Keratinocyte (primary cell): Measurements from ENCODE around the gene KIF11.

Source experiments
- CTCF ChIP-seq, 3 experiments: IDR thresholded peaks in 1 of 3; conservative IDR thresholded peaks in 1 of 3; optimal IDR thresholded peaks in 1 of 3; 2 replicates in 2 of 3; 3 replicates in 1 of 3; pipeline versions ENCODE3 to v1.5.1; 2011; ENCODE audit warnings: low read length in 3 of 3, mild to moderate bottlenecking in 3 of 3, moderate library complexity in 2 of 3, control low read depth in 1 of 3, inconsistent platforms in 1 of 3; ENCODE audit not compliant: insufficient read depth in 2 of 3; ENCODE audit errors: extremely low read depth in 1 of 3
- EZH2 ChIP-seq: IDR thresholded peaks from one replicate; pipeline ENCODE4 v1.6.1; 2012; ENCODE audit warnings: inconsistent platforms, mild to moderate bottlenecking, low read length, moderate library complexity

- TF ChIP-seq CTCF (optimal IDR thresholded peaks at IDR 0.05 in 1 of 3, IDR thresholded peaks at IDR 0.05 in 1 of 3, conservative IDR thresholded peaks at IDR 0.05 in 1 of 3; ENCODE audit: extremely low read depth in 1 of 3, insufficient read depth in 2 of 3, low read length in 3 of 3): no peak
- no peak for TF ChIP-seq EZH2
These were observed 109.5 kb downstream of the KIF11 start for GRCh38 chr10:92702301-92702916.
